ENCODE measurements around the gene GFOD1. TPM values are rescaled to one million over a fixed set of nuclear protein-coding genes. Genes with fewer than 3 reads are reported as not detected.

Gene GFOD1
- total RNA-seq, 4 donors from 2014 or later, result 16.1 to 30.7 (median 22.9) TPM

- DNase-seq, result no peak
- peaks cover 0 to 15% (median 0%) of the 10 kb centered on the region in 3 donors for H3K36me3 ChIP-seq
- TF ChIP-seq POLR2A (IDR thresholded peaks at IDR 0.05) (no peak), CTCF (IDR thresholded peaks at IDR 0.05) (no peak)
- H3K27ac ChIP-seq, result peak overlapping the region in 3 of 4 donors; percentile 84 to 87 (median 87)
- intact Hi-C loops (cut with DNase I), result no loop called here
- H3K27me3 ChIP-seq, result no peaks in the 10 kb centered on the region
- no peak overlapping the region for H3K4me3 ChIP-seq
- 85 to 86% methylated on average over 11 of the region's 11 CpGs for WGBS, 2 donors
- H3K4me1 ChIP-seq, result peaks cover 12 to 93% (median 65%) of the 10 kb centered on the region in 3 donors
- no peaks in the 10 kb centered on the region for H3K9me3 ChIP-seq
These were observed 34.9 kb downstream of the GFOD1 start for GRCh38 chr6:13452346-13453117.

GRCh38 chr6:13451181-13451895 lies 36.1 kb downstream of the GFOD1 start:
- intact Hi-C loops (cut with DNase I), result no loop called here
- Histone ChIP-seq H3K36me3 (peaks cover 0 to 15% (median 0%) of the 10 kb centered on the region in 3 donors), H3K27ac (peak overlapping the region; percentile 46 to 87 (median 86)), H3K9me3 (no peaks in the 10 kb centered on the region), H3K4me3 (no peak overlapping the region), H3K4me1 (peaks cover 12 to 93% (median 54%) of the 10 kb centered on the region in 3 donors), H3K27me3 (no peaks in the 10 kb centered on the region)
- no peak for DNase-seq
- TF ChIP-seq CTCF (IDR thresholded peaks at IDR 0.05) (no peak), POLR2A (IDR thresholded peaks at IDR 0.05) (no peak)
- WGBS, 2 donors, result 92 to 95% methylated on average over 9 to 11 of the region's 15 CpGs

- H3K4me3 ChIP-seq, result no peak overlapping the region
- no peaks in the 10 kb centered on the region for H3K9me3 ChIP-seq
- WGBS, 2 donors, result 91 to 92% methylated on average over 4 to 5 of the region's 6 CpGs
- H3K27ac ChIP-seq, result peak overlapping the region; percentile 46 to 87 (median 86)
- H3K36me3 ChIP-seq, result peaks cover 0 to 15% (median 0%) of the 10 kb centered on the region in 3 donors
- no peak for DNase-seq
- H3K4me1 ChIP-seq, result peaks cover 12 to 93% (median 58%) of the 10 kb centered on the region in 3 donors
- H3K27me3 ChIP-seq, result no peaks in the 10 kb centered on the region
- TF ChIP-seq CTCF (IDR thresholded peaks at IDR 0.05) (no peak), POLR2A (IDR thresholded peaks at IDR 0.05) (no peak)
- intact Hi-C loops (cut with DNase I), result no loop called here
These were observed 36.8 kb downstream of the GFOD1 start for GRCh38 chr6:13450628-13451027.

- 37 to 53% methylated on average over 5 of the region's 5 CpGs for whole genome bisulfite sequencing, 2 donors
- no peak for DNase-seq
- H3K36me3 ChIP-seq, result peaks cover 0 to 15% (median 0%) of the 10 kb centered on the region in 3 donors
These were observed 39.3 kb downstream of the GFOD1 start for GRCh38 chr6:13447949-13448724.

More at GRCh38 chr6:13447949-13448724, 39.3 kb downstream of the GFOD1 start:
- peaks cover 0 to 80% (median 37%) of the 10 kb centered on the region in 3 donors for H3K4me1 ChIP-seq
- no peaks in the 10 kb centered on the region for H3K9me3 ChIP-seq
- TF ChIP-seq CTCF (IDR thresholded peaks at IDR 0.05) (no peak), POLR2A (IDR thresholded peaks at IDR 0.05) (no peak)
- H3K4me3 ChIP-seq, result no peak overlapping the region
- intact Hi-C loops (cut with DNase I), result no loop called here
- H3K27ac ChIP-seq, result peak overlapping the region; percentile 54 to 87 (median 86)
- H3K27me3 ChIP-seq, result no peaks in the 10 kb centered on the region

Measured in esophagus squamous epithelium (tissue), 5 donors.